GM19328 (cell line): Measurements from ENCODE around the gene TMEM53.
"Not testable (repeated sequence)": the region's sequence is repeated elsewhere in the genome, so short reads cannot be mapped to it uniquely, and the experiment has no call there.

Experiments
- ATAC-seq: cut with Tn5 transposase; IDR thresholded peaks from one replicate; pipeline ENCODE4 v1.9.1; 2021; ENCODE audit warnings: mild to moderate bottlenecking, moderate library complexity; ENCODE audit not compliant: unreplicated experiment

TMEM53 gene

DNA sequence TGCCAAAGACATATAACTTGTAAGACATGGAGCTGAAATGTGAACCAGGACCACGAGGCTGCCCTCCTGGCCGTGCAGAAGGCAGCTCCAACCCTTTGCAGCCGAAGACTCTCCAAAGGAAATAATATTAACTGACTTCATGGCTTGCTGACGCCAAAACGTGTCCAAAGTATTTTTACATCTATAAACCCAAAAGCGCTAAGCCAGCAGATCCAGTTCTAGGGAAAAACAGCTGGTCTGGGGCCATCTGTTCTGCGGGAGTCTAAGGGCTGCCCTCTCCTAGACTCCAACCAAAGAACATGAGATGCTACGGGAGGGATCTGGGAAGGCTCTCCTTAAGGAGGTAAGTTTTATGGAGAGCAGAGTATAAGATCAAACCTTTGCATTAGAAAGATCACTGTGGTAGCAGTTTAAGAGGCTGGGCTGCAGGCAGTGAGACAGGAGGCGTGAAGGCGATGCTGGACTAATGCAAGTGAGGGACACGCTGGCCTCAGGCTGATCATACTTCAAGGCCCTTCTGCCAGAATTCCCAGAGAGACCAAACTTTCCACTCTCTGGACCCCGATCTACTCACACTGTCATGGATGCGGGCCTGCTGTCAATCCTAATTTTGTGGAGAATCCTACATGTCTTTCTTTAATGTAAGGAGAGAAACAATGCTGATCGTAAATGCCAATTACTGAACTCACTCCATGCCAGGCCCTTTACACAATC, 1.2 kb downstream of the TMEM53 start:
- no peak for ATAC-seq

DNA sequence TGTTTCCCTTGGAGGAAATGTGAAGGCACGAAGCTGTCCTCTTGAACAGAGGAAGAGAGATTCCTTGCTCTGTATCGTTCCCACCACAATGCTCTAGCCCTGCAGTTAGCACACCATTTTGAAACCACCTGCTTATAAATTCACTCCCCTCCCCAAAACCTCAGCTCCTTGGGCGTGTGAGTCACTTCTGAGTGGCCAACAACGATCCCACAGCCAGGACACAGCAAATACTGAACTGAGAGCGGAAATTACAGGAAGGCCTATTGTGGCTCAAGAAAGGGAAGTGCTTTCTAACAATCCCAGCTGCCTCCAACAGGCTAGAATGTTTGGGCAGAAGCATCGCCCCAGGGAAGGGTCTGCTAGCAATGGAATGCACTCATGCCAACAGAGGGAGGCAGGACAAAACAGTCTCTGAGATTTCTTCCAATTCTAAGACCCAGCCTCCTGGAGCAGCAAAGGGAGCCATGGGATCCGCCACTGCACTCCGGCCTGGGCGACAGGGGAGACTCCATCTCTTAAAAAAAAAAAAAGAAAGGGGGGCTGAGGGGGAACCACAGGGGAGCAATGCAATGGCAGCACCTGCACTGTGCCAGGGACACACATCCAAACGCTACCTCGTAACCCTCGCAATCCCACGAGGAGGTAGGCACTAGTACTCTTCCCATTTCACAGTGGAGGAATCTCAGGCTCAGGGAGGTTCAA, 1.9 kb downstream of the TMEM53 start:
- no peak for ATAC-seq

DNA sequence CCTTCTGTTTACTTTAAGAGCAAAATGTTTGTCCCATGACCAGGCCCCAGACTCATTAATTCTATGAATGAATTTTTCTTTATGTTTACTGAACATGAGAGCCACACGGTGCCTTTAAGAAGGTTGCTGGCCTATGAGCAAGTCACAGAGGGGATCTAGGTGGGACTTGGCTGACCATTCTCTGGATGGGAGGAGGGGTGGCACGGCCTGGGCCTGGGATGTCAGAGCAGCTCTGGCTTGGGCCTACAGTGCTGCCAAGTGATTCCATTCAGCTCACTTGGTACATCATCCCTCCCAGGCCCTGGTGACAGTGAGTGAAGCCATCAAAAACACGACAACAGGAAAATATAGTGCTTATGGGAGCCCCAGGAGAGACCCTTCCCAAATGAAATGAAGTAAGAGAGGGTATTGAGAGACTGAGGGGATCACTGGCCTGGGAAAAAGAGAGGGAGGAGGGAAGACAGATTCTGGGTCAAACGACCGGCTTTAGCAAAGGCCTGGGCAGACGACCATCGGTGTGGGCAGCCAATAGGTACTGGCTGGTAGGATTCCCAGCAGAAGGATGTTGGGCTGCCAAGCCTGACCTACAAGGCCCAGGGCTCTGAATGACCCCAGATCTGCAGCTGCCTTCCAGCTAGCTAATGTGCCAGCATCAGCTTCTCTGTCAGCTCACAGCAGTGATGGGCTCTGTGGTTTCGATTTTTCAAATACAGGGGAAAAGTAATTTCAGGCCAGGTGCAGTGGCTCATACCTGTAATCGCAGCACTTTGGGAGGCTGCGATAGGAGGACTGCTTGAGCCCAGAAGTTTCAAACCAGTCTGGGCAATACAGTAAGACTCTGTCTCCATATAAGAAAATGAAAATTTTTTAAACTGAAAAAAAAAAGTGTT, 3.3 kb downstream of the TMEM53 start:
- no peak for ATAC-seq

DNA sequence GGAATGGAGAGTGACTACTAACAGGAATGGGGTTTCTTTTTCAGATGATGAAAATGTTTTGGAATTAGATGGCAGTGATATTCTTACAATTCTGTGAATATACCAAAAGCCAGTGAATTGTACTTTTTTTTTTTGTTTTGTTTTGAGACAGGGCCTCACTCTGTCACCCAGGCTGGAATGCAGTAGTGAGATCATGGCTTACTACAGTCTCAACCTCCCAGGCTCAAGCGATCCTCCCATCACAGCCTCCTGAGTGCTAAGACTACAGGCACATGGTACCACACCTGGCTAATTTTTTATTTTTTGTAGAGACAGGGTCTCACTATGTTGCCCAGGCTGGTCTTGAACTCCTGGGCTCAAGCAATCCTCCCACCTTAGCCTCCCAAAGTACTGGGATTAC, 7.6 kb downstream of the TMEM53 start:
- ATAC-seq, result not testable (repeated sequence)

DNA sequence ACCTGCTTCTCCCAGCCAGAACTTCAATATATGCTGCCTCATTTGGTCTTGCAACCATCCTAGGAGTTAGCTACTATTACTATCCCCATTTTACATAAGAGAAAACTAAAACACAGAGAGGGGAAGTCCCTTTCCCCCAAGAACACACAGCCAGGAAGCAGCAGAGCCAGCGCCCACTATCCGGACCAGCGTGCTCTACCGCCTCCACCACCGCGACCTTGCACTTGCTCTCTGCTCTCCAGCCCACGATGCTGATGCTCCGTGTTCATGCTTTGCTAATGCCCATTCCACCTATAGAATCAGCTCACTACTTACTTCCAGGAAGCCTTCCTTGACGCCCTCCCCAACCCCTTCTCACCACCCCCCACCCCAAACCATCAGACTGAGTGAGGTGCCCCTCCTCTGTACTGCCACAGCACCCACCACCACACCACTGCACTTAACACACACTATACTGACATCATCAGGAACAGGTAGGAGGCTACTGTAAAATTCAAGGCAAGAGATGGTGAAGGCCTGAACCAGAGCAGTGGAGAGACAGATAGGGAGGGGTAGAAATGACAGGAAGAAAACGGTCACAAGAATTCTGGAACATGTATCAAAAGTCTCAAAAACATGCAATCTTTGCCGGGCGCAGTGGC, 9.4 kb downstream of the TMEM53 start:
- no peak for ATAC-seq

DNA sequence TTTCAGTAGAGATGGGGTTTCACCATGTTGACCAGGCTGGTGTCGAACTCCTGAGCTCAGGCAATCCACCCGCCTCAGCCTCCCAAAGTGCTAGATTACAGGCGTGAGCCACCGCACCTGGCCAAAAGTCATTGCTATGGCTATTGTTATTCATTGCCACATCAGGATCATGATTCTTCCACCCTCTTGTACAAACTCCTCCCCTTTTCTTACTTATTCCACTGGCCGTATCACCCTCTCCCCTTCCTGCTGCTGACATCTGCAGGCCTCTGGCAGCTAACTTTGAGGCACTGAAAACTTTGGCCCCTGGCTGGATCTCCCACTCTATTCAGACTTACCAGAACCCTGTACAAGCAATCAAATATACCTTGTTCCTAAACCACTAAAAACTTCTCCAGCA, 10.9 kb downstream of the TMEM53 start:
- no peak for ATAC-seq

DNA sequence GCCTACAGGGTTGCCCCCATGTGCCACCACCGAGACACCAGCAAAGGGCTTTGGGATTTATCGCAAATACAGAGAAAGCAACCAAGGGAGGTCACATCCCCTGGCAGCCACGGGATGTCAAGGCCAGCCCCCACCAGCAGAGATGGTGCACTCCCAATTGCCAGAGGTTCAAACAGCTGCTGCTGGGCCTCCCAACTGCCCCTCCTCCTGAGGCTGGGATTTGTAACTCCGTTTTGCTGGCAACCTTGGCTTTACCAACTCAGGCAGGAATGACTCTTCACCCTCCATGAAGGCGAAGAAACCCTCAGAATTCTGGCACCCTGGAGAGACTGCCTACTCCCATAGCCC, 11.6 kb downstream of the TMEM53 start:
- ATAC-seq, result no peak

DNA sequence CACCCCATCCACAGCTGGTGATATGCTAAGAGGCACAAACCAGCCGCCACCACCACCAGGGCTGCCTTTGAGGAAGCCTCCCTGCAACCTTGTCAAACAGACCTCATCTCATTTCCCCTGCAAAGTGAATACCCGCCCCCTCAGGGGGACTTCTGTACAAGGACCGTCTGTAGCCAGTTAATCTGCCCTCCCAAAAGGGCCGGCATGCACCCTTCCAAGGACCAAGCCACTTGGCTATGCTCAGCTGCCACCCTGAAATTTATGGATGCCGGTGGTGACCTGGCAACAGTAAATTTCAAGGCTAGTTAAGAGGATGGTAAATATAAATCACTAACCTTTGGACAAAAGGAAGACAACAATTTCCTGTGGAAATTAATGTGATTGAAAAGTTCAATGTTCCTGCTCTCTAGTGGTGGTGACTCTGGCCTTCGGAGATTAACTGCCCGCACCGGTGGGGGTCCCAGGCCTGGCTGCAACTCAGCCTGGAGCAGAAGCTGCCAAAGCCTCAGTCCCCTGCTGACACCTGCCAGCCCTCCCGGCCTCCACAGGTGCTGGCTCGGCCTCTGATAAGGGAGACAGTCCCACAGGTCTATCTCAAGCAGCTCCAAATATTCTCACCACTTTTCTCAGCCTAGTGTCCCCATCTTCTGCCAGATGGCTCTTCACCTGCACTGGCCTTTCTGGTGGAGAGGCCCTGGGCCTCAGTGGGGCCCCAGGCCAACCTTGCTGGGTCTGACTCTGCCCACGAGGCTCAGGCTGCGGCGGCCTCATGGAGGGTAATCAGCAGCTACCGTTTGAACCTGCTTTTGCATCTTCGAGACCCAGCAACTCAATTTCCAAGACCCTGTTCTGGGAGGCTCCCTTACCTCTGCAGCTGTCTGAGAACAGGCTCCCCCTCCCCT, 12.2 kb downstream of the TMEM53 start:
- ATAC-seq, result no peak

DNA sequence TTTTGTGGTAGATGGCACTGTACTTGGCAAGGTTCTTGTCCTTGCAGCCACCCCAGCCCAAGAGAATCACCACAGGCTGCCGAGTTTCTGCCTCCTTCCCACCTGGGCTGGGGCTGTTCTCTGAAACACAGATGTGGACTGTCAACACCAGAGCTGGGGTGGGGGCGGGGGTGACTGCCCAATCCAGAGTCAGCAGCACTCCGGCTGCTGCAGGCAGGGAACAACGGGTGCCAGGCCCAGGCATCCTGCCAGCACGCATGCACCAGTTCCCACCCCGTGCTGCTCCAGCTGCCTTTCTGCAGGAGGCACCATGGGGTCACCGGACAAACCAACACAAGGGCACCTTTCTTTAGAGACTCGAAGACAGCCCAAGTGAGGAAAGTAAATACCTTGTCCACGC, 14.1 kb downstream of the TMEM53 start:
- ATAC-seq, result no peak

DNA sequence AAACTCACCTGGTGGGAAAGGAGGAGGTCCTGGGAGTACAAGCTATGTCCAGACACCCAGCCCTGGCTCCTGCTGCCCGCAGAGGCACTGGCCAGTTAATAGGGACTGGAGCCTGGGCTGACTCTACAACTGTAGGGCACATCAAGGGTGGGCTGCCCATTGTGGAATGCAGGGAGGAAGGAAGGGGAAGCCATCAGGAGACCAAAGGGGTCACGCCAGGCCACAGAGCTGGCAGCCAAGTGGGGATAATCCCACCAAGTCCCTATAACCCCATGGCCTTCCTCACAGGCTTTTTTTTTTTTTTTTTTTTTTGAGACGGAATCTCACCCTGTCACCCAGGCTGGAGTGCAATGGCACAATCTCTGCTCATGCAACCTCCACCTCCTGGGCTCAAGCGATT, 14.7 kb downstream of the TMEM53 start:
- ATAC-seq, result no peak

DNA sequence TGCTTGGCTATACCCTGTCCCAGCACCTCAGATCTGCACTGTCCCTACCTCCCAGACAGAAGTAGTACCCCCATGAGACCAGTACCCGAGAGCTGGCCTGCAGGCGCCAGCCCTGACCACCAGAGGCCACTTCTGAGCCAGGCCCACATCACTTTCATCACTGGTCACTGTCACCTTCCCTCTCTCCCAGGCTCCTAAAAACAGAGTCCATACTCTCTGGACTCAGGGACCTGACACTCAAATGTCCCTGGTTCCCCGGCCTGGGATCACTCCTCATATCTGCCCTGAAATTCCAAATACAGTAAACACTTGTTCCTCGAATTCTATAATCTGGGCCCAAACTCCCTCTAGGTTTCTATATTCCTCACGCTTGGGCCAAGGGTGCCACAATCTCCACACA, 18.7 kb downstream of the TMEM53 start:
- ATAC-seq, result no peak

DNA sequence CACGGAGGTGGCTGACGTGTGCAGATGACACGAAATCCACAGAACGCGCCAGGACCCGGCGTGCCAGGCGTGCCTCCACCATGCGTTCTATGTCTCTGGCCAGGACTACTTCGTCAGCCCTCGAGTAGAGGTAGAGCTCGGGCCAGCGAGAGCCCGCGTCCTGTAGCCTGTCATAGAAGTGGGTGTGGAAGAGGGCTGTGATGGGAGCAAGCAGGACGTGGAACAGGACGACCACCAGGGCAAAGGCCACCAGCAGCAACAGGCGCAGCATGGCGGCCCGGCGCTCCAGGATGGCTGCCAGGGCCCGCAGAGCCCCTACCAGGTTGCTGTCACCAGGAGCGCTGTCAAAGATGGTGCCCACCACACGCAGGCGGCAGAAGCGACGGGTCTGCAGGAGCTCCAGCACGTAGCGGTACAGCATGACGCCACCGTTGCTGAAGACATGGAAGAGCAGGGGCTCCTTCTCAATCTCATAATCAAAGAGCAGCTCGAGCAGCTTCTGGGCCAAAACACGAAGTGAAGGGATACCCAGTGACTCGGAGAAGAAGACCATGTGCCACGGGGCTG, 19.6 kb downstream of the TMEM53 start:
- ATAC-seq, result no peak

DNA sequence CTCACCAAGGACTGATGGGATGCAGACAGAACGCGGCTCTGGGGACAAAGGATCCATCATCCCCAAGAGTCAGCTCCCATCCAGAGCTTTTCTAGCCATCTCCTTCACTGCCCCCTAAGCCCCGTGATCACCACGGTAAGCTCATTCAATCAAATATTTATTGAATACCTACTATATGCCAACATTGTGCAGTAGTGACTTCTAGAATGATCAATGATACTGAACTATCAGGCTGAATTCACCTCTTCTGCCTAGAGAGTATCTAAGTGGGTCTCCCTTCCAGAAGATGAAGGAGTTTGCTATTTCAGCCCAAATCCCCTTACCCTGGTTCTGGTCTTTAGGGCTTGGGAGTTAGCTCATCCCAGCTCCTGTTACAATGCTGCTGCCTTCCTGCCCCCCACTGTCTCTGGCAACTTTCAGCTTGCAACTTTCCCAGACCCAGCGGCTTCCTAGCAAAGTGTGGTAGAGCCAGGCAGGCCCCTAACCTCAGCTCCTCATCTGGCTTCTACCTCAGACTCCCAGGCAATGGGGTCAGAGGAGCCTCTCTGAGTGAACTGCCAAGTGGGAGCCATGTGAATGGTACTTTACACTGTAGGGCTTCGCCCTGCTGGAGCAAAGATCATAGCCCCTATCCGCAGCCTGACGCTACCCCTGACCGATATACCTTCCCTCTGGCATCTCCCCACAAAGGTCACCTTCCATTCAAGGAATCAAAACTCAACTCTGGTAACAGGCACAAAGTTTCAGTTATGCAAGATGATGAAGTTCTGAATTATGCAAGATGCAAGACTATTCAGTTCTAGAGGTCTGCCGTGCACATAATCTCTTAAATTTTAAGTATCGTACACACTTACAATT, 20.9 kb downstream of the TMEM53 start:
- no peak for ATAC-seq

DNA sequence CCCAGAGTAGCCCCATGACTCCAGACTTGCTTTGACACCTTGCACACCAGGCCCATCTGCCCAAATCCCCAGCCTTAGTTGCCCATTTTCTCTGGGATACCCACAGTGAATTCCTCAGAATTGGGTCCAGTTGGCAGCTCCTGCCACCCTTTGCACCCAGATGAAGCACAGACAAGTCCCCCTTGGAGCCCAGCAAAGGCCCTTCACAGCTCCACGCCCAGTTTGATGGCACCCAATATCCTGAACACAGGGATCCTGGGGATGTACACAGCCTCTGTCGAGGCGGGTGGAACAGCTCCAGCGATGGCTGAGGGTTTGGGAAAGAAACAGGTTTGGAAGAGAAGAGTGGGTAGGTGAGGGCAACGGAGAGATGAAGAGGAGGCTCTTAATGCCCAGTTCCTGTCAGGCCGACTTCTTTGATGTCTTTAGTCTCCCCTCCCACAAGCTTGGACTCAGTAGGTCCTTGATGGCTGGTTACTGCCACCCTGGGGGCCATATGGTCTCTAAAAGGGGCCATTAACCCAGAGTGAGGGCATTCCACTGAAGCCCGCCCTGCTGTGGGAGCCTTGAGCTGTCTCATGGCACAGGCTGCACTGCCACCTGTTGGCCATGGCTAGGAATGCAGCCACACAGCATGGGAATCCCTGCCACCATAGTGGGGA, 21.7 kb downstream of the TMEM53 start:
- ATAC-seq, result no peak

DNA sequence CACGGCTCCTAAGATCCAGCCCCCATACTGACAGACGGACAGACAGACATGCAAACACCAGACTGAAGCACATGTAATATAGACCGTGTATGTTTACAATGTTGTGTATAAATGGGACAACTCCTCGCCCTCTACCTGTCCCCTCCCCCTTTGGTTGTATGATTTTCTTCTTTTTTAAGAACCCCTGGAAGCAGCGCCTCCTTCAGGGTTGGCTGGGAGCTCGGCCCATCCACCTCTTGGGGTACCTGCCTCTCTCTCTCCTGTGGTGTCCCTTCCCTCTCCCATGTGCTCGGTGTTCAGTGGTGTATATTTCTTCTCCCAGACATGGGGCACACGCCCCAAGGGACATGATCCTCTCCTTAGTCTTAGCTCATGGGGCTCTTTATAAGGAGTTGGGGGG, 23.2 kb downstream of the TMEM53 start:
- no peak for ATAC-seq

DNA sequence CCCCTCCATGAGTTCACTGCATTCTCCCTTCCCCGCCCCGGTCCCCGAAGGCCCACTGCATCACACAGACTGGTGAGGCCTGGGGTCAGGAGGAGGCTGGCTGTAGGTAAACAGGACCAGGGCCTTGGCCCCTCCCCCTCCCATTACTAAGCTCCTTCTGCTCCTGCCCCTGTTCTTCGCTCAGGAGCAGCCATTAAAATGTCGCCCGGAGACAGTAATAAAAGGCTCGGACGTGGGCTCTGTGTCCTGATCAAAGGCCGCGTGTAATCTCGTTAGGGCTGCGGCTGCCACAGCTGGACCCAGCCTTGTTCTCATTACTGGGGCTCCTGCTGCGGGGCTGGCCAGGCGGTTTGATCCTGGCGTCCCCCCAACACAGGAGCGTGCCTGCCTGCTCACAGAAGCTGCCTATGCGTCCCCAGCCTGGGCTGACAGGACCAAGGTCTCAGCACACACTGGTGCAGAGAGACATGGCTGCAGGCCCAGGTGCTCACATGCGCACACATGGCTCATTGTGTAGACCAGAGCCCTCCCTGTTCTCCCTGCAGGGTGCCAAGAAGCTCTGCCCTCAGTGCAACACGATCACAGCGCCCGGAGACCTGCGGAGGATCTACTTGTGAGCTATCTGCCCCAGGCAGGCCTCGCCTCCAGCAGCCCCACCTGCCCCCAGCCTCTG, 24.0 kb downstream of the TMEM53 start:
- no peak for ATAC-seq

DNA sequence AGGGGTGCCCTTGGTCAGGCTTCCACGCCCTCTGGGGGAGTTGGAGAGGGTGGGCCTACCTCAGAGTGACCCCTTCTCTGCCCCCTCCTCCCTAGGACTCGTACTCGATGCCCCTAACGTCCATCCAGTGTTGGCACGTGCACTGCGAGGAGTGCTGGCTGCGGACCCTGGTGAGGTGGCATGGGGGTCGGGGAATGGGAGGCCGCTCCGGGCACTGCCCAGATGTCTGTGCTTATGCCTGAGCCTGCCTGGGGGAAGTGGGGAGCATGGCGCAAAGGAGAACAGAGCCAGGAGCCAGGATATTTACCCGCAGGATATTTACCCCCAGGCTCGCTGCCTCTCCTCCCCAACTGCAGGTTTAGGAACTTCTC, 24.5 kb downstream of the TMEM53 start:
- no peak for ATAC-seq
